ENCODE results near the gene ENPP3.

The ENPP3 gene

GRCh38 chr6:131764350-131764749 is 127.2 kb downstream of the ENPP3 start (continued):
- no peak for TF ChIP-seq PRDM2 (tag by site-specific recombination; IDR thresholded peaks at IDR 0.05; ENCODE audit: borderline replicate concordance)
- TF ChIP-seq ZNF37A (tag by site-specific recombination; IDR thresholded peaks at IDR 0.05), result no peak

- TF ChIP-seq ZNF501 (tag by site-specific recombination; IDR thresholded peaks at IDR 0.05) (no peak), ZNF366 (tag by site-specific recombination; conservative IDR thresholded peaks at IDR 0.05) (no peak), REST (tag by site-specific recombination; IDR thresholded peaks at IDR 0.05) (no peak), CTCF (tag by site-specific recombination; IDR thresholded peaks at IDR 0.05) (no peak)
- ChIA-PET POLR2A (no interaction called here), CTCF (interaction anchor here (0.6 to 1.2 kb wide), 5 partner anchors 28 to 150 kb away, joined by 3 to 4 read pairs (median 4); no protein-coding TSS in a partner anchor)
- H3K4me3 ChIP-seq (ENCODE audit: low read depth, low read length), result no peak overlapping the region
- H3K4me1 ChIP-seq (ENCODE audit: control insufficient read depth, insufficient read depth, low read length), result no peaks in the 10 kb centered on the region
- H3K9me3 ChIP-seq (ENCODE audit: control insufficient read depth, insufficient read depth, low read depth, low read length), result no peaks in the 10 kb centered on the region
- no peak overlapping the region for H3K27ac ChIP-seq (ENCODE audit: extremely low read depth, low read depth, low read length)
- H3K36me3 ChIP-seq (ENCODE audit: control insufficient read depth in 2 of 2, insufficient read depth in 1 of 2, low read length in 2 of 2), result no peaks in the 10 kb centered on the region
Observed at GRCh38 chr6:131765081-131765803, 128.1 kb downstream of the ENPP3 start.

GRCh38 chr6:131765804-131766135 is 128.7 kb downstream of the ENPP3 start:
- ChIA-PET CTCF (interaction anchor here (0.6 to 1.7 kb wide), 4 partner anchors 30 to 149 kb away, joined by 3 to 6 read pairs (median 4); no protein-coding TSS in a partner anchor), POLR2A (no interaction called here)
- no peaks in the 10 kb centered on the region for H3K36me3 ChIP-seq (ENCODE audit: control insufficient read depth in 2 of 2, insufficient read depth in 1 of 2, low read length in 2 of 2)
- H3K4me3 ChIP-seq (ENCODE audit: low read depth, low read length), result no peak overlapping the region
- H3K9me3 ChIP-seq (ENCODE audit: control insufficient read depth, insufficient read depth, low read depth, low read length), result no peaks in the 10 kb centered on the region
- H3K27ac ChIP-seq (ENCODE audit: extremely low read depth, low read depth, low read length), result no peak overlapping the region
- no peaks in the 10 kb centered on the region for H3K4me1 ChIP-seq (ENCODE audit: control insufficient read depth, insufficient read depth, low read length)
- TF ChIP-seq ZNF555 (tag by site-specific recombination; conservative IDR thresholded peaks at IDR 0.05), result no peak
- no peak for TF ChIP-seq MEIS1 (CRISPR knock-in tag; IDR thresholded peaks at IDR 0.05; ENCODE audit: borderline replicate concordance)
